H9 (cell line): ENCODE results near the gene ATAD5. TPM values are rescaled to one million over a fixed set of nuclear protein-coding genes. Genes with fewer than 3 reads are reported as not detected.

Source experiments
- DNase-seq: peaks from one replicate; pipeline ENCODE4 v3.0.0-alpha.2; 2017
- H2AFZ ChIP-seq: one replicate; pipeline ENCODE4 v1.6.1; 2013; ENCODE audit warnings: mild to moderate bottlenecking, low read length, control low read depth, moderate library complexity
- H2AK5ac ChIP-seq: 2 replicates; pipeline ENCODE4 v1.6.1; 2013; ENCODE audit warnings: low read length, control low read depth, mixed read lengths; ENCODE audit not compliant: insufficient read length
- H2BK120ac ChIP-seq: one replicate; pipeline ENCODE4 v1.6.1; 2013; ENCODE audit warnings: low read depth, mild to moderate bottlenecking, low read length, control low read depth, inconsistent platforms; ENCODE audit not compliant: poor library complexity, severe bottlenecking
- H2BK12ac ChIP-seq: 2 replicates; pipeline ENCODE4 v1.6.1; 2013; ENCODE audit warnings: low read length, control low read depth, mixed read lengths, low read depth; ENCODE audit not compliant: insufficient read length
- H2BK15ac ChIP-seq: 2 replicates; pipeline ENCODE4 v1.6.1; 2013; ENCODE audit warnings: low read depth, low read length, control low read depth
- H2BK20ac ChIP-seq: one replicate; pipeline ENCODE4 v1.6.1; 2013; ENCODE audit warnings: low read depth, mild to moderate bottlenecking, low read length, control low read depth, inconsistent platforms; ENCODE audit not compliant: poor library complexity, severe bottlenecking
- H2BK5ac ChIP-seq: 2 replicates; pipeline ENCODE4 v1.6.1; 2013; ENCODE audit warnings: low read length, control low read depth, mixed read lengths; ENCODE audit not compliant: insufficient read length
- H3K14ac ChIP-seq: 2 replicates; pipeline ENCODE4 v1.6.1; 2013; ENCODE audit warnings: low read length, control low read depth; ENCODE audit not compliant: insufficient read depth
- H3K18ac ChIP-seq: 2 replicates; pipeline ENCODE4 v1.6.1; 2013; ENCODE audit warnings: low read depth, mild to moderate bottlenecking, mixed read lengths, low read length, control low read depth; ENCODE audit not compliant: insufficient read length
- H3K23ac ChIP-seq: 2 replicates; pipeline ENCODE4 v1.6.1; 2013; ENCODE audit warnings: low read length, control low read depth, mixed read lengths, low read depth; ENCODE audit not compliant: insufficient read length
- H3K23me2 ChIP-seq: 2 replicates; pipeline ENCODE4 v1.6.1; 2013; ENCODE audit warnings: low read depth, mild to moderate bottlenecking, mixed read lengths, low read length, control low read depth; ENCODE audit not compliant: insufficient read length, poor library complexity, severe bottlenecking
- H3K27ac ChIP-seq: 2 replicates; pipeline ENCODE4 v1.5.1; 2013; ENCODE audit warnings: low read length, control low read depth, mixed read lengths, low read depth; ENCODE audit not compliant: insufficient read length
- H3K27me3 ChIP-seq: 2 replicates; pipeline ENCODE4 v1.6.1; 2013; ENCODE audit warnings: low read length, control low read depth, inconsistent platforms; ENCODE audit not compliant: insufficient read depth
- H3K4ac ChIP-seq: 2 replicates; pipeline ENCODE4 v1.6.1; 2013; ENCODE audit warnings: low read depth, mild to moderate bottlenecking, control low read depth, inconsistent platforms, low read length, moderate library complexity
- H3K4me1 ChIP-seq: 2 replicates; pipeline ENCODE4 v1.6.1; 2013; ENCODE audit warnings: low read length, control low read depth, inconsistent platforms; ENCODE audit not compliant: insufficient read depth
- H3K4me2 ChIP-seq: 2 replicates; pipeline ENCODE4 v1.6.1; 2013; ENCODE audit warnings: low read length, control low read depth, mixed read lengths; ENCODE audit not compliant: insufficient read length, insufficient read depth
- H3K56ac ChIP-seq: 2 replicates; pipeline ENCODE4 v1.6.1; 2013; ENCODE audit warnings: low read depth, mild to moderate bottlenecking, mixed read lengths, low read length, control low read depth; ENCODE audit not compliant: insufficient read length
- H3K79me1 ChIP-seq: 2 replicates; pipeline ENCODE4 v1.6.1; 2013; ENCODE audit warnings: low read depth, mild to moderate bottlenecking, moderate library complexity, low read length, control low read depth, inconsistent platforms; ENCODE audit not compliant: insufficient read depth, poor library complexity, severe bottlenecking
- H3K79me2 ChIP-seq: 2 replicates; pipeline ENCODE4 v1.6.1; 2013; ENCODE audit warnings: low read length, control low read depth, inconsistent platforms; ENCODE audit not compliant: insufficient read depth
- H3K9ac ChIP-seq: 2 replicates; pipeline ENCODE4 v1.6.1; 2013; ENCODE audit warnings: low read length, control low read depth, mixed read lengths; ENCODE audit not compliant: insufficient read length; ENCODE audit errors: extremely low read depth
- H3K9me3 ChIP-seq: one replicate; pipeline ENCODE4 v1.6.1; 2013; ENCODE audit warnings: low read depth, low read length, inconsistent platforms; ENCODE audit not compliant: control insufficient read depth
- H3T11ph ChIP-seq: one replicate; pipeline ENCODE4 v1.6.1; 2013; ENCODE audit warnings: mild to moderate bottlenecking, low read length, control low read depth, inconsistent platforms
- H4K20me1 ChIP-seq: one replicate; pipeline ENCODE4 v1.6.1; 2013; ENCODE audit not compliant: control insufficient read depth, insufficient read length, insufficient read depth
- H4K5ac ChIP-seq: 2 replicates; pipeline ENCODE4 v1.6.1; 2013; ENCODE audit warnings: low read depth, mild to moderate bottlenecking, mixed read lengths, low read length, control low read depth; ENCODE audit not compliant: insufficient read length
- H4K8ac ChIP-seq: replicated peaks from 2 replicates; pipeline ENCODE4 v1.6.1; 2013; ENCODE audit warnings: low read length, control low read depth, mixed read lengths, low read depth; ENCODE audit not compliant: insufficient read length
- H4K91ac ChIP-seq: 2 replicates; pipeline ENCODE4 v1.6.1; 2013; ENCODE audit warnings: low read depth, mild to moderate bottlenecking, moderate library complexity, mixed read lengths, low read length, control low read depth; ENCODE audit not compliant: insufficient read length
- H3K27ac Mint-ChIP-seq, 3 experiments: 2 replicates in 2 of 3; 3 replicates in 1 of 3; pipeline ENCODE4 v1.8.0; 2020 to 2021; ENCODE audit warnings: mixed read lengths in 3 of 3, mild to moderate bottlenecking in 1 of 3, moderate library complexity in 1 of 3
- H3K27me3 Mint-ChIP-seq: 2 replicates; pipeline ENCODE4 v1.8.0; 2021; ENCODE audit warnings: low read depth, mild to moderate bottlenecking, moderate library complexity, mixed read lengths
- H3K36me3 Mint-ChIP-seq, 3 experiments: 2 replicates in 2 of 3; 3 replicates in 1 of 3; pipeline ENCODE4 v1.8.0; 2020 to 2021; ENCODE audit warnings: low read depth in 3 of 3, mixed read lengths in 3 of 3; ENCODE audit not compliant: insufficient read depth in 1 of 3
- H3K4me1 Mint-ChIP-seq, 2 experiments: 2 replicates each; pipeline ENCODE4 v1.8.0; 2020; ENCODE audit warnings: mixed read lengths in 2 of 2
- H3K4me3 Mint-ChIP-seq, 2 experiments: 2 replicates in 1 of 2; 3 replicates in 1 of 2; pipeline ENCODE4 v1.8.0; 2020 to 2021; ENCODE audit warnings: mild to moderate bottlenecking in 2 of 2, mixed read lengths in 2 of 2, moderate library complexity in 1 of 2
- H3K9me3 Mint-ChIP-seq, 2 experiments: 2 replicates in 1 of 2; 3 replicates in 1 of 2; pipeline ENCODE4 v1.8.0; 2020; ENCODE audit warnings: mild to moderate bottlenecking in 2 of 2, mixed read lengths in 2 of 2, moderate library complexity in 1 of 2
- CTCF ChIP-seq: fragments of 200-600 bp; sonication (generic); conservative IDR thresholded peaks from 3 replicates; pipeline ENCODE4 v1.8.0; 2021; ENCODE audit warnings: antibody characterized with exemption, mild to moderate bottlenecking
- WGBS: extraction: QIAGEN DNeasy Blood & Tissue Kit; methylation state at CpG from one replicate; pipeline ENCODE4 v1.1.7; 2013; ENCODE audit warnings: missing lambda C conversion rate, low lambda C conversion rate, mixed read lengths; ENCODE audit not compliant: insufficient read length; ENCODE audit errors: extremely low coverage; 5-methylcytosine and 5-hydroxymethylcytosine counted together
- total RNA-seq: library from RNA; stranded (reverse); gene quantifications from 2 replicates; pipeline ENCODE4 v1.2.1, GENCODE V29; 2021

The ATAD5 gene
- total RNA-seq, 1 experiment from 2014 or later, result 27.0 TPM

- Histone ChIP-seq H3K4me1 (no peaks in the 10 kb centered on the region), H3K9me3 (no peaks in the 10 kb centered on the region), H3K56ac (no peak overlapping the region), H3K27ac (no peak overlapping the region), H3K79me1 (no peaks in the 10 kb centered on the region), H4K8ac (no peak overlapping the region), H3K4ac (no peak overlapping the region), H3K23me2 (no peaks in the 10 kb centered on the region), H2BK5ac (no peak overlapping the region), H3K79me2 (no peaks in the 10 kb centered on the region), H3K18ac (no peak overlapping the region), H3K27me3 (no peaks in the 10 kb centered on the region), H3K4me2 (no peak overlapping the region), H2BK20ac (no peak overlapping the region), H3K9ac (no peak overlapping the region), H3K14ac (no peak overlapping the region), H3T11ph (no peak overlapping the region), H2AFZ (no peak overlapping the region), H4K91ac (no peak overlapping the region), H2BK12ac (no peak overlapping the region), H2AK5ac (no peak overlapping the region), H4K20me1 (no peaks in the 10 kb centered on the region), H2BK120ac (no peak overlapping the region), H4K5ac (no peak overlapping the region), H2BK15ac (no peak overlapping the region), H3K23ac (no peak overlapping the region)
- Mint-ChIP-seq H3K36me3 (peaks cover 3 to 49% (median 34%) of the 10 kb centered on the region in 3 experiments; a peak in 6 of 7 replicates), H3K27ac (no peak overlapping the region), H3K9me3 (no peaks in the 10 kb centered on the region), H3K4me1 (no peaks in the 10 kb centered on the region), H3K4me3 (no peak overlapping the region), H3K27me3 (no peaks in the 10 kb centered on the region)
- no peak for TF ChIP-seq CTCF
- no peak for DNase-seq
- no CpG with 5 or more reads among the region's 5 CpGs for WGBS
These were observed 65.5 kb downstream of the ATAD5 start for GRCh38 chr17:30897311-30897710.
